SK-N-SH treated with all-trans-retinoic acid at 6 μM for 48 hours (cell line): ENCODE data around the gene SCLT1.

ENCODE experiments used
- ATAC-seq: fragments of 200-7000 bp; cut with Tn5 transposase; 3 replicates; pipeline ENCODE4 v1.9.1; 2020; ENCODE audit warnings: mild to moderate bottlenecking, moderate library complexity
- ARNTL ChIP-seq: fragments of 450-650 bp; formaldehyde crosslinking; IDR thresholded peaks from 2 replicates; pipeline ENCODE4 v1.5.0; 2020; ENCODE audit warnings: low read depth, mild to moderate bottlenecking, moderate library complexity, borderline replicate concordance
- BACH2 ChIP-seq: fragments of 250-450 bp; sonication (Bioruptor Pico); IDR thresholded peaks from 2 replicates; pipeline ENCODE4 v1.9.0; 2021; ENCODE audit warnings: mild to moderate bottlenecking, borderline replicate concordance
- CREB5 ChIP-seq: fragments of 250-450 bp; sonication (Bioruptor Pico); IDR thresholded peaks from 2 replicates; pipeline ENCODE4 v1.5.1; 2020; ENCODE audit warnings: low read depth, mild to moderate bottlenecking, moderate library complexity
- CSDC2 ChIP-seq: fragments of 250-450 bp; sonication (Bioruptor Pico); IDR thresholded peaks from 2 replicates; pipeline ENCODE4 v1.5.0; 2020; ENCODE audit warnings: mild to moderate bottlenecking, moderate library complexity
- ESRRG ChIP-seq: fragments of 250-450 bp; sonication (Bioruptor Pico); IDR thresholded peaks from 2 replicates; pipeline ENCODE4 v1.6.1; 2021; ENCODE audit warnings: mild to moderate bottlenecking
- ISL1 ChIP-seq: fragments of 250-450 bp; sonication (Bioruptor Pico); IDR thresholded peaks from 2 replicates; pipeline ENCODE4 v2.1.2; 2022; ENCODE audit warnings: mild to moderate bottlenecking, moderate library complexity
- OSR1 ChIP-seq: fragments of 250-450 bp; sonication (Bioruptor Pico); IDR thresholded peaks from 2 replicates; pipeline ENCODE4 v1.8.0; 2022; ENCODE audit warnings: moderate library complexity, mild to moderate bottlenecking, inconsistent platforms
- PATZ1 ChIP-seq: fragments of 250-450 bp; sonication (Bioruptor Pico); IDR thresholded peaks from 2 replicates; pipeline ENCODE4 v1.8.0; 2020; ENCODE audit warnings: mild to moderate bottlenecking, moderate library complexity, borderline replicate concordance
- PPARA ChIP-seq: fragments of 250-450 bp; sonication (Bioruptor Pico); IDR thresholded peaks from 2 replicates; pipeline ENCODE4 v1.5.0; 2020; ENCODE audit warnings: mild to moderate bottlenecking, borderline replicate concordance
- RARB ChIP-seq: fragments of 250-450 bp; sonication (Bioruptor Pico); IDR thresholded peaks from 2 replicates; pipeline ENCODE4 v1.8.0; 2021; ENCODE audit warnings: mild to moderate bottlenecking, moderate library complexity
- TCF4 ChIP-seq: fragments of 250-450 bp; sonication (Bioruptor Pico); IDR thresholded peaks from 2 replicates; pipeline ENCODE4 v1.8.0; 2021; ENCODE audit warnings: mild to moderate bottlenecking, moderate library complexity, borderline replicate concordance
- TOX ChIP-seq: fragments of 250-450 bp; sonication (Bioruptor Pico); IDR thresholded peaks from 2 replicates; pipeline ENCODE4 v1.8.0; 2021; ENCODE audit warnings: mild to moderate bottlenecking, moderate library complexity, borderline replicate concordance
- TSHZ2 ChIP-seq: fragments of 250-450 bp; sonication (Bioruptor Pico); IDR thresholded peaks from 2 replicates; pipeline ENCODE4 v1.5.0; 2020; ENCODE audit warnings: mild to moderate bottlenecking, moderate library complexity
- ZC3H10 ChIP-seq: fragments of 250-450 bp; sonication (Bioruptor Pico); IDR thresholded peaks from 2 replicates; pipeline ENCODE4 v1.5.1; 2021; ENCODE audit warnings: mild to moderate bottlenecking, moderate library complexity
- ZFP30 ChIP-seq: fragments of 450-650 bp; formaldehyde crosslinking; IDR thresholded peaks from 2 replicates; pipeline ENCODE4 v1.5.0; 2022; ENCODE audit warnings: mild to moderate bottlenecking, moderate library complexity
- ZNF70 ChIP-seq: fragments of 450-650 bp; formaldehyde crosslinking; IDR thresholded peaks from 2 replicates; pipeline ENCODE4 v1.5.0; 2020; ENCODE audit warnings: mild to moderate bottlenecking, moderate library complexity
- ZNF8 ChIP-seq: fragments of 450-650 bp; formaldehyde crosslinking; IDR thresholded peaks from 2 replicates; pipeline ENCODE4 v1.5.0; 2020; ENCODE audit warnings: mild to moderate bottlenecking, moderate library complexity

SCLT1 gene

GRCh38 chr4:128983771-128984485, 109.4 kb downstream of the SCLT1 start:
- ATAC-seq = no peak

GRCh38 chr4:128981377-128981776, 112.0 kb downstream of the SCLT1 start:
- no peak for TF ChIP-seq PATZ1 (CRISPR knock-in tag)
- TF ChIP-seq ZNF8 = no peak
- TF ChIP-seq ZC3H10 (CRISPR knock-in tag) = no peak
- TF ChIP-seq BACH2 (CRISPR knock-in tag) = no peak
- TF ChIP-seq ZFP30 (CRISPR knock-in tag) = no peak
- no peak for TF ChIP-seq CREB5 (CRISPR knock-in tag)
- no peak for TF ChIP-seq CSDC2 (CRISPR knock-in tag)
- no peak for TF ChIP-seq PPARA (CRISPR knock-in tag)
- TF ChIP-seq TCF4 (CRISPR knock-in tag) = no peak
- no peak for TF ChIP-seq TOX (CRISPR knock-in tag)
- no peak for TF ChIP-seq RARB (CRISPR knock-in tag)
- TF ChIP-seq OSR1 = no peak
- TF ChIP-seq TSHZ2 (CRISPR knock-in tag) = no peak
- TF ChIP-seq, all 23 proteins: peak for 0
- no peak for ATAC-seq

More at GRCh38 chr4:128983771-128984485, 109.4 kb downstream of the SCLT1 start:
- no peak for TF ChIP-seq ESRRG
- TF ChIP-seq TOX (CRISPR knock-in tag) = no peak
- TF ChIP-seq PATZ1 (CRISPR knock-in tag) = no peak
- no peak for TF ChIP-seq RARB (CRISPR knock-in tag)
- no peak for TF ChIP-seq ARNTL (CRISPR knock-in tag)
- TF ChIP-seq ISL1 (CRISPR knock-in tag) = no peak
- no peak for TF ChIP-seq CSDC2 (CRISPR knock-in tag)
- no peak for TF ChIP-seq CREB5 (CRISPR knock-in tag)
- TF ChIP-seq TSHZ2 (CRISPR knock-in tag) = no peak
- TF ChIP-seq ZNF70 (CRISPR knock-in tag) = no peak
